H1 (cell line): ENCODE results near the gene ADORA1. TPM values are rescaled to one million over a fixed set of nuclear protein-coding genes. Genes with fewer than 3 reads are reported as not detected.

ENCODE experiments used
- CTCF ChIA-PET: fragments of 300-600 bp; sonication (Branson Sonifier 250); formaldehyde crosslinking; loops from one replicate; lab custom pipeline; 2021; ENCODE audit not compliant: partially characterized antibody; lab: Charles Lee
- POLR2A ChIA-PET: fragments of 300-600 bp; sonication (Branson Sonifier 250); formaldehyde crosslinking; loops from one replicate; lab custom pipeline; 2021; ENCODE audit warnings: inconsistent platforms; ENCODE audit not compliant: partially characterized antibody; lab: Charles Lee
- DNase-seq, 2 experiments: peaks; one replicate each; pipeline versions ENCODE4 v3.0.0 to v3.0.0-alpha.2; 2010 to 2022; ENCODE audit warnings: low spot score in 2 of 2, low read depth in 1 of 2, mixed read lengths in 1 of 2
- FAIRE-seq: peaks from 2 replicates; lab custom pipeline; 2011; peaks lifted over from hg19 to GRCh38; lab: Jason Lieb, UNC
- H2AFZ ChIP-seq: 2 replicates; pipeline ENCODE4 v1.8.1; 2012; ENCODE audit warnings: low read length, inconsistent platforms
- H2AK5ac ChIP-seq: 2 replicates; pipeline ENCODE4 v1.6.1; 2013; ENCODE audit warnings: low read depth, low read length
- H2BK120ac ChIP-seq: replicated peaks from 2 replicates; pipeline ENCODE3; 2013; ENCODE audit warnings: low read depth, low read length, inconsistent platforms
- H2BK12ac ChIP-seq: 2 replicates; pipeline ENCODE4 v1.6.1; 2013; ENCODE audit warnings: low read depth, low read length
- H2BK15ac ChIP-seq: 2 replicates; pipeline ENCODE4 v1.6.1; 2013; ENCODE audit warnings: low read length
- H2BK20ac ChIP-seq: 2 replicates; pipeline ENCODE4 v1.6.1; 2013; ENCODE audit warnings: low read length
- H2BK5ac ChIP-seq: 2 replicates; pipeline ENCODE4 v1.6.1; 2013; ENCODE audit warnings: low read depth, low read length
- H3K14ac ChIP-seq: 2 replicates; pipeline ENCODE4 v1.6.1; 2013; ENCODE audit warnings: inconsistent platforms; ENCODE audit not compliant: insufficient read length
- H3K18ac ChIP-seq: 2 replicates; pipeline ENCODE4 v1.6.1; 2013; ENCODE audit warnings: low read length; ENCODE audit errors: extremely low read depth
- H3K23ac ChIP-seq: 2 replicates; pipeline ENCODE4 v1.6.1; 2013; ENCODE audit warnings: inconsistent platforms; ENCODE audit not compliant: insufficient read length
- H3K23me2 ChIP-seq: 2 replicates; pipeline ENCODE4 v1.6.1; 2013; ENCODE audit warnings: low read depth, low read length
- H3K27ac ChIP-seq: 2 replicates; pipeline ENCODE4 v1.6.1; 2011; ENCODE audit warnings: low read depth, low read length, inconsistent platforms
- H3K27me3 ChIP-seq, 4 experiments: replicated peaks in 1 of 4; 1 replicate in 1 of 4; 2 replicates in 3 of 4; pipeline versions ENCODE4 v1.6.1 to v1.8.1; 2011 to 2013; ENCODE audit warnings: low read length in 3 of 4, mild to moderate bottlenecking in 3 of 4, inconsistent platforms in 2 of 4, mixed read lengths in 2 of 4, moderate library complexity in 1 of 4; ENCODE audit not compliant: control insufficient read depth in 3 of 4, insufficient read depth in 3 of 4; ENCODE audit errors: extremely low read depth in 1 of 4
- H3K36me3 ChIP-seq, 4 experiments: 2 replicates each; pipeline versions ENCODE4 v1.6.1 to v1.8.1; 2011 to 2013; ENCODE audit warnings: mild to moderate bottlenecking in 4 of 4, low read length in 3 of 4, moderate library complexity in 2 of 4, control low read depth in 1 of 4, inconsistent platforms in 1 of 4; ENCODE audit not compliant: insufficient read depth in 4 of 4, control insufficient read depth in 2 of 4
- H3K4ac ChIP-seq: replicated peaks from 2 replicates; pipeline ENCODE3; 2013; ENCODE audit warnings: low read length, low read depth, mixed read lengths, inconsistent platforms; ENCODE audit not compliant: insufficient read length
- H3K4me1 ChIP-seq, 4 experiments: replicated peaks in 1 of 4; 1 replicate in 1 of 4; 2 replicates in 3 of 4; pipeline versions ENCODE4 v1.6.1 to v1.8.1; 2011 to 2013; ENCODE audit warnings: low read length in 3 of 4, inconsistent platforms in 2 of 4, mixed read lengths in 1 of 4; ENCODE audit not compliant: insufficient read depth in 4 of 4, control insufficient read depth in 3 of 4
- H3K4me2 ChIP-seq, 2 experiments: 2 replicates each; pipeline versions ENCODE4 v1.6.1 to v1.8.1; 2011 to 2013; ENCODE audit warnings: low read depth in 2 of 2, low read length in 2 of 2, control low read depth in 1 of 2, inconsistent platforms in 1 of 2, mild to moderate bottlenecking in 1 of 2; ENCODE audit not compliant: insufficient read depth in 1 of 2
- H3K4me3 ChIP-seq, 4 experiments: fragments of 200-600, 300-600 bp in 1 of 4; sonication (generic), shearing (Covaris generic), sonication (Bioruptor Twin) in 1 of 4; 2 replicates each; pipeline versions ENCODE4 v1.5.1 to v1.8.1; 2011 to 2016; ENCODE audit warnings: low read length in 4 of 4, low read depth in 3 of 4, control low read depth in 2 of 4, inconsistent platforms in 2 of 4, mild to moderate bottlenecking in 2 of 4, mixed read lengths in 1 of 4, moderate library complexity in 1 of 4; ENCODE audit not compliant: insufficient read depth in 2 of 4; ENCODE audit errors: extremely low read depth in 1 of 4
- H3K56ac ChIP-seq: replicated peaks from 2 replicates; pipeline ENCODE3; 2013; ENCODE audit warnings: low read depth, mild to moderate bottlenecking, mixed read lengths, low read length, inconsistent platforms; ENCODE audit not compliant: insufficient read length
- H3K79me1 ChIP-seq: 2 replicates; pipeline ENCODE4 v1.6.1; 2013; ENCODE audit warnings: low read depth, low read length, control low read depth
- H3K79me2 ChIP-seq, 2 experiments: 2 replicates each; pipeline versions ENCODE4 v1.6.1 to v1.8.1; 2012 to 2013; ENCODE audit warnings: low read length in 2 of 2, mild to moderate bottlenecking in 2 of 2, inconsistent platforms in 1 of 2; ENCODE audit not compliant: insufficient read depth in 2 of 2, control insufficient read depth in 1 of 2
- H3K9ac ChIP-seq, 4 experiments: replicated peaks in 1 of 4; 1 replicate in 1 of 4; 2 replicates in 3 of 4; pipeline versions ENCODE4 v1.6.1 to v1.8.1; 2011 to 2013; ENCODE audit warnings: low read depth in 3 of 4, low read length in 3 of 4, control low read depth in 2 of 4, mild to moderate bottlenecking in 2 of 4, moderate library complexity in 2 of 4, inconsistent platforms in 1 of 4; ENCODE audit errors: extremely low read depth in 1 of 4
- H3K9me3 ChIP-seq, 2 experiments: 2 replicates each; pipeline versions ENCODE4 v1.6.1 to v1.8.1; 2012 to 2013; ENCODE audit warnings: mild to moderate bottlenecking in 2 of 2, moderate library complexity in 2 of 2, control low read depth in 1 of 2, inconsistent platforms in 1 of 2, low read depth in 1 of 2, low read length in 1 of 2, mixed read lengths in 1 of 2; ENCODE audit not compliant: insufficient read depth in 2 of 2
- H4K20me1 ChIP-seq, 2 experiments: replicated peaks in 1 of 2; 2 replicates each; pipeline versions ENCODE3 to v1.8.1; 2011 to 2013; ENCODE audit warnings: inconsistent platforms in 2 of 2, low read length in 2 of 2, mild to moderate bottlenecking in 1 of 2; ENCODE audit not compliant: insufficient read depth in 2 of 2, control insufficient read depth in 1 of 2
- H4K5ac ChIP-seq: 2 replicates; pipeline ENCODE4 v1.6.1; 2013; ENCODE audit warnings: low read length, low read depth, mixed read lengths, inconsistent platforms; ENCODE audit not compliant: insufficient read length
- H4K8ac ChIP-seq: 2 replicates; pipeline ENCODE4 v1.8.0; 2013; ENCODE audit warnings: mild to moderate bottlenecking, moderate library complexity, low read length, inconsistent platforms; ENCODE audit not compliant: insufficient read depth; ENCODE audit errors: extremely low read depth
- H4K91ac ChIP-seq: replicated peaks from 2 replicates; pipeline ENCODE3; 2013; ENCODE audit warnings: low read length, mixed read lengths, inconsistent platforms; ENCODE audit not compliant: insufficient read length
- ASH2L ChIP-seq: fragments of 200-600, 300-600 bp; sonication (generic); IDR thresholded peaks from one replicate; pipeline ENCODE4 v1.7.1; 2017; ENCODE audit warnings: low read length
- EGR1 ChIP-seq: IDR thresholded peaks from 2 replicates; pipeline ENCODE4 v1.6.1; 2011; ENCODE audit warnings: low read depth, low read length, borderline replicate concordance
- HDAC6 ChIP-seq: IDR thresholded peaks from one replicate; pipeline ENCODE4 v1.7.1; 2012; ENCODE audit warnings: low read depth, mild to moderate bottlenecking, inconsistent platforms, low read length, moderate library complexity
- KDM5A ChIP-seq: fragments of 200-600 bp; IDR thresholded peaks from 2 replicates; pipeline ENCODE4 v1.7.1; 2012; ENCODE audit warnings: mild to moderate bottlenecking, low read length, inconsistent platforms, mixed read lengths
- POLR2AphosphoS5 ChIP-seq: IDR thresholded peaks from 2 replicates; pipeline ENCODE4 v1.6.1; 2011; ENCODE audit warnings: low read depth, low read length
- RNF2 ChIP-seq: fragments of 200-900, 300-1000 bp; sonication (generic); IDR thresholded peaks from 2 replicates; pipeline ENCODE4 v1.7.1; 2016; ENCODE audit warnings: borderline replicate concordance, low read depth, mild to moderate bottlenecking, antibody characterized with exemption, low read length; ENCODE audit not compliant: poor library complexity, severe bottlenecking; ENCODE audit errors: missing control alignments
- SP1 ChIP-seq: IDR thresholded peaks from 2 replicates; pipeline ENCODE4 v1.6.1; 2011; ENCODE audit warnings: low read depth, low read length
- SUZ12 ChIP-seq: fragments of 200-600 bp; sonication (generic); IDR thresholded peaks from 2 replicates; pipeline ENCODE4 v1.6.1; 2012; ENCODE audit warnings: mild to moderate bottlenecking, inconsistent platforms, low read length, moderate library complexity, mixed read lengths
- TBP ChIP-seq: IDR thresholded peaks from 2 replicates; pipeline ENCODE4 v1.6.1; 2011; ENCODE audit warnings: low read depth, low read length, improper control_type of control experiment
- WGBS, 2 experiments: shearing (Covaris generic) in 1 of 2; methylation state at CpG; one replicate each; pipeline versions ENCODE4 v1.1.6 to v1.1.7; 2013 to 2015; ENCODE audit warnings: low lambda C conversion rate in 2 of 2, mixed read lengths in 2 of 2, inconsistent platforms in 1 of 2, low coverage in 1 of 2, missing lambda C conversion rate in 1 of 2; ENCODE audit not compliant: insufficient replicate concordance in 2 of 2, insufficient coverage in 1 of 2, insufficient read length in 1 of 2; ENCODE audit errors: extremely low coverage in 1 of 2, missing lambda C conversion rate in 1 of 2; 5-methylcytosine and 5-hydroxymethylcytosine counted together
- polyA plus RNA-seq, 7 experiments: library from polyadenylated mRNA; depleted of rRNA in 3 of 7; stranded (reverse) in 5 of 7; unstranded in 2 of 7; fragments of >200 nt in 5 of 7; fragments of 200-250 nt in 2 of 7; gene quantifications; 1 replicate in 5 of 7; 2 replicates in 1 of 7; 4 replicates in 1 of 7; pipeline versions ENCODE4 v1.2.1 to v1.2.3, GENCODE V29; 2011 to 2013; ENCODE audit warnings: missing spikeins in 2 of 7, mixed read lengths in 2 of 7
- total RNA-seq: library from RNA; stranded (reverse); fragmentation: NEBNext Ultra II Directional; extraction: Animal tissue kit (Norgen Biotek cat#: 25700); gene quantifications from 2 replicates; pipeline ENCODE4 v1.2.1, GENCODE V29; 2021
- TF ChIP-seq, protein P1 (sequence below): IDR thresholded peaks from 2 replicates; pipeline ENCODE4 v1.6.1; 2011; ENCODE audit warnings: low read length, improper control_type of control experiment

ADORA1 gene
- total and polyA plus RNA-seq, 2 of the 8 experiments (the other 6 are each of a cell fraction or from before 2014, with no cell fraction given) = 3.3 to 6.7 TPM

DNA sequence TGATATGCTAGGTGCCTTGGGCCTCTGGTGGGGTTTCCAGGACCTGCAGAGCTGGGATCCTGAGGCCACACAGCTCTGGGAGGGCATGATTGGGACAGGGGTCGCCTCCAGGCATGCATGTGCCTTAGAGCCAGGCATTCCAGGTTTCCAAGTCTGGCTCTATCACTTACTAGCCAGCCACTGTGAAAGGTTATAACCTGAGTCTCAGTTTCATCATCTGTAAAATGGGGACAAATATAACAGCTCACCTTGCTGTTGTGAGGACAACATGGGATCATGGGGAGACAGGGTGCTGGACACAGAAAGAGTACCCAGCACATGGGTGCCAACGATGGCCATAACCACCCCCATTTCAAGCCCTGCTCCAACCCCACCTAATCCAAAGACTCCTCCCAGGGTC lies 56.3 kb downstream of the ADORA1 start:
- no peak overlapping the region for H3K18ac ChIP-seq
- no peak for TF ChIP-seq SUZ12
- no peak for TF ChIP-seq POLR2AphosphoS5
- TF ChIP-seq RNF2 = no peak
- no peak for TF ChIP-seq SP1
- TF ChIP-seq KDM5A = no peak
- no peak for TF ChIP-seq ASH2L
- TF ChIP-seq HDAC6 = no peak
- no peak for TF ChIP-seq EGR1
- TF ChIP-seq, protein P1, sequence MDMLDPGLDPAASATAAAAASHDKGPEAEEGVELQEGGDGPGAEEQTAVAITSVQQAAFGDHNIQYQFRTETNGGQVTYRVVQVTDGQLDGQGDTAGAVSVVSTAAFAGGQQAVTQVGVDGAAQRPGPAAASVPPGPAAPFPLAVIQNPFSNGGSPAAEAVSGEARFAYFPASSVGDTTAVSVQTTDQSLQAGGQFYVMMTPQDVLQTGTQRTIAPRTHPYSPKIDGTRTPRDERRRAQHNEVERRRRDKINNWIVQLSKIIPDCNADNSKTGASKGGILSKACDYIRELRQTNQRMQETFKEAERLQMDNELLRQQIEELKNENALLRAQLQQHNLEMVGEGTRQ = no peak
- no peak for TF ChIP-seq TBP
- no peak overlapping the region for H2AK5ac ChIP-seq
- H4K5ac ChIP-seq = no peak overlapping the region
- H3K4ac ChIP-seq = no peak overlapping the region
- DNase-seq (no peak), FAIRE-seq (no peak)
- no peak overlapping the region for H4K91ac ChIP-seq
- no peak overlapping the region for H2BK12ac ChIP-seq
- WGBS, 2 experiments = 89% methylated on average over 2 of the region's 2 CpGs; no CpG with 5 or more reads in 1 of the 2 experiments
- POLR2A ChIA-PET = no interaction called here
- no peaks in the 10 kb centered on the region for H3K9me3 ChIP-seq
- H3K14ac ChIP-seq = no peak overlapping the region
- H2BK20ac ChIP-seq = no peak overlapping the region
- no peaks in the 10 kb centered on the region for H3K79me1 ChIP-seq
- no peak overlapping the region for H3K4me3 ChIP-seq
- H3K27me3 ChIP-seq = no peaks in the 10 kb centered on the region
- H2BK5ac ChIP-seq = no peak overlapping the region
- no peak overlapping the region for H2BK120ac ChIP-seq
- H4K8ac ChIP-seq = no peak overlapping the region
- H3K4me2 ChIP-seq = no peak overlapping the region
- no peak overlapping the region for H2BK15ac ChIP-seq
- no peak overlapping the region for H3K27ac ChIP-seq
- H3K79me2 ChIP-seq = no peaks in the 10 kb centered on the region
- H3K23ac ChIP-seq = no peak overlapping the region
- H3K9ac ChIP-seq = no peak overlapping the region
- no peaks in the 10 kb centered on the region for H4K20me1 ChIP-seq
- H3K56ac ChIP-seq = no peak overlapping the region
- CTCF ChIA-PET = interaction anchor here (0.7 to 6.1 kb wide), 7 partner anchors 9 to 145 kb away, joined by 3 to 64 read pairs (median 4); partner anchors contain the start of gene MYBPH
- H3K36me3 ChIP-seq = no peaks in the 10 kb centered on the region
- no peaks in the 10 kb centered on the region for H3K23me2 ChIP-seq
- H2AFZ ChIP-seq = no peak overlapping the region
- H3K4me1 ChIP-seq = peaks cover 6 to 17% (median 11%) of the 10 kb centered on the region in 4 experiments
